SU-DHL-6 (cell line): ENCODE data around the gene ORC1.

Experiments used
- H2AFZ ChIP-seq: fragments of 200-600 bp; sonication (generic); 2 replicates; pipeline ENCODE4 v1.6.1; 2014; ENCODE audit warnings: low read depth, mild to moderate bottlenecking, moderate library complexity, mixed read lengths, antibody characterized with exemption, low read length; ENCODE audit not compliant: severe bottlenecking
- H3F3A ChIP-seq: fragments of 200-600 bp; shearing (Covaris generic); 2 replicates; pipeline ENCODE4 v1.6.0; 2016; ENCODE audit warnings: antibody characterized with exemption, mild to moderate bottlenecking; ENCODE audit not compliant: insufficient read depth
- H3K27ac ChIP-seq: fragments of 200-600 bp; sonication (generic); 2 replicates; pipeline ENCODE4 v1.5.1; 2016; ENCODE audit warnings: low read depth, mild to moderate bottlenecking, low read length, moderate library complexity, mixed read lengths
- H3K27me3 ChIP-seq: fragments of 200-600 bp; sonication (generic), shearing (Covaris generic); 2 replicates; pipeline ENCODE4 v1.6.0; 2014; ENCODE audit warnings: mild to moderate bottlenecking, low read length
- H3K36me3 ChIP-seq: fragments of 200-600 bp; sonication (generic); 2 replicates; pipeline ENCODE4 v1.6.1; 2014; ENCODE audit warnings: mild to moderate bottlenecking, low read length, mixed read lengths
- H3K4me2 ChIP-seq: fragments of 300-600, 200-600 bp; shearing (Covaris generic), sonication (generic); 2 replicates; pipeline ENCODE4 v1.6.0; 2014; ENCODE audit warnings: low read length, low read depth, mild to moderate bottlenecking; ENCODE audit not compliant: poor library complexity, severe bottlenecking
- H3K4me3 ChIP-seq: fragments of 200-600 bp; sonication (generic); 2 replicates; pipeline ENCODE4 v1.5.1; 2014; ENCODE audit warnings: antibody characterized with exemption, low read length, mild to moderate bottlenecking, mixed read lengths; ENCODE audit not compliant: insufficient read depth, poor library complexity, severe bottlenecking
- H3K79me2 ChIP-seq: fragments of 200-600 bp; sonication (generic); 2 replicates; pipeline ENCODE4 v1.6.1; 2014; ENCODE audit warnings: mild to moderate bottlenecking, low read length, moderate library complexity; ENCODE audit not compliant: insufficient read depth
- H3K9ac ChIP-seq: fragments of 200-600 bp; sonication (generic); 2 replicates; pipeline ENCODE4 v1.7.0; 2014; ENCODE audit warnings: mild to moderate bottlenecking, low read length
- H3K9me2 ChIP-seq: fragments of 200-600 bp; sonication (generic); replicated peaks from 2 replicates; pipeline ENCODE4 v1.6.1; 2014; ENCODE audit warnings: low read length; ENCODE audit not compliant: insufficient read depth
- H3K9me3 ChIP-seq: fragments of 200-600 bp; sonication (generic); 2 replicates; pipeline ENCODE4 v1.6.1; 2014; ENCODE audit warnings: low read length, mixed read lengths; ENCODE audit not compliant: insufficient read depth
- H4K20me1 ChIP-seq: fragments of 200-600 bp; sonication (generic); 2 replicates; pipeline ENCODE4 v1.6.1; 2014; ENCODE audit warnings: low read depth, mild to moderate bottlenecking, antibody characterized with exemption, low read length, moderate library complexity, mixed read lengths
- EZH2phosphoT487 ChIP-seq: fragments of 200-600 bp; sonication (generic), shearing (Covaris generic); conservative IDR thresholded peaks from 2 replicates; pipeline ENCODE4 v1.6.1; 2018; ENCODE audit warnings: mild to moderate bottlenecking, antibody characterized with exemption, low read length, moderate library complexity, mixed read lengths
- TF ChIP-seq, protein P1 (sequence below): fragments of 200-600 bp; sonication (generic); IDR thresholded peaks from one replicate; pipeline ENCODE4 v1.5.1; 2017; ENCODE audit warnings: antibody characterized with exemption, mild to moderate bottlenecking, low read length, moderate library complexity; ENCODE audit not compliant: insufficient read depth, poor library complexity, severe bottlenecking

ORC1 gene

DNA sequence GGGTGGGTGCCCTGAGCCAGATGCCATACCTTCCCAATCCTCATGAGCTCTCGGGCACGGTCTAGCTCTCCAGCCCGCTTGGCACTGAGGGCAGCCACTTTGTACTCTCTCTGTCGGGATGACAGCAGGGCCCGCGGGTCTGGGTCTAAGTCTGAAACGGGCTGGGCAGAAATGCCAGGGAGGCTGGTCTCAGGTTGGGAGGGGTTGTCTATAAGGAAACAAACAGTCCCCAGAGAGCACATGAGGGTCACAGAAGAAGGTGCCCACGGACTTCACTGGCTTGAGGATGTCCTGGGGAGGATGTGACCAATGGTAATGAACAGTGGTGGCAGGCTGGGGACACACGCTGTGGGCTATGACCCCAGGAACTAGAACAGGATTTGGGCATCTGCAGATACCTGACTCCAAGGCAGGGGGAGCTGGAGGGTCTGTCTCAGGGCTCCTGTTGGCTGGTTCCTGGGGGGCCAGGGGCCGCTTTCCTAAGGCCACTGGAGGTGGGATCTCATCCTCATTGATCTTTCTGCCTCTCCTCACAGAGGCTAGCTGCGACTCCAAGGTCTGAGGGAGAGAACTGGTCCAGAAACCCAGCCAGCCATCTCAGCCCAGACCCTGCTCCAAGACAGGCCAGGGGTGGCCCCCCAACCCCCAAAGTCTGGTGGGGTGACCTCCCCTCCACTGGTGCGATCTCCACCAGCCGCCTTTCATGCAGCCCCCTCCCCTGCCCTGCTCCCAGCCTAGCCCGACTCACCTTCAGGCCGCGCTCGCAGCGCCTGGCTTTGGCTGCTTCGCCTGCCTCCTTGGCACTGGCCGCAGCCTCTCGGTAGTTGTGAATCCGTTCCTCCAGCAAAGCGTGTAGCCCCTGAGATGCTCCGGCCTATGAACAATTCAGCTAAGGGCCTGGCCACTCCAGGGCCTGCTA, 44.3 kb downstream of the ORC1 start:
- no peak overlapping the region for H3K9ac ChIP-seq
- no peak overlapping the region for H3K27ac ChIP-seq
- H3K27me3 ChIP-seq = no peaks in the 10 kb centered on the region
- H2AFZ ChIP-seq = no peak overlapping the region
- H3K9me3 ChIP-seq = no peaks in the 10 kb centered on the region
- H3K79me2 ChIP-seq = peaks cover 10% of the 10 kb centered on the region
- no peak overlapping the region for H3K4me3 ChIP-seq
- TF ChIP-seq, protein P1, sequence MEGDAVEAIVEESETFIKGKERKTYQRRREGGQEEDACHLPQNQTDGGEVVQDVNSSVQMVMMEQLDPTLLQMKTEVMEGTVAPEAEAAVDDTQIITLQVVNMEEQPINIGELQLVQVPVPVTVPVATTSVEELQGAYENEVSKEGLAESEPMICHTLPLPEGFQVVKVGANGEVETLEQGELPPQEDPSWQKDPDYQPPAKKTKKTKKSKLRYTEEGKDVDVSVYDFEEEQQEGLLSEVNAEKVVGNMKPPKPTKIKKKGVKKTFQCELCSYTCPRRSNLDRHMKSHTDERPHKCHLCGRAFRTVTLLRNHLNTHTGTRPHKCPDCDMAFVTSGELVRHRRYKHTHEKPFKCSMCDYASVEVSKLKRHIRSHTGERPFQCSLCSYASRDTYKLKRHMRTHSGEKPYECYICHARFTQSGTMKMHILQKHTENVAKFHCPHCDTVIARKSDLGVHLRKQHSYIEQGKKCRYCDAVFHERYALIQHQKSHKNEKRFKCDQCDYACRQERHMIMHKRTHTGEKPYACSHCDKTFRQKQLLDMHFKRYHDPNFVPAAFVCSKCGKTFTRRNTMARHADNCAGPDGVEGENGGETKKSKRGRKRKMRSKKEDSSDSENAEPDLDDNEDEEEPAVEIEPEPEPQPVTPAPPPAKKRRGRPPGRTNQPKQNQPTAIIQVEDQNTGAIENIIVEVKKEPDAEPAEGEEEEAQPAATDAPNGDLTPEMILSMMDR = no peak
- TF ChIP-seq EZH2phosphoT487 = no peak
- no peaks in the 10 kb centered on the region for H3F3A ChIP-seq
- H3K9me2 ChIP-seq = no peaks in the 10 kb centered on the region
- no peaks in the 10 kb centered on the region for H3K36me3 ChIP-seq
- no peak overlapping the region for H3K4me2 ChIP-seq
- no peaks in the 10 kb centered on the region for H4K20me1 ChIP-seq

DNA sequence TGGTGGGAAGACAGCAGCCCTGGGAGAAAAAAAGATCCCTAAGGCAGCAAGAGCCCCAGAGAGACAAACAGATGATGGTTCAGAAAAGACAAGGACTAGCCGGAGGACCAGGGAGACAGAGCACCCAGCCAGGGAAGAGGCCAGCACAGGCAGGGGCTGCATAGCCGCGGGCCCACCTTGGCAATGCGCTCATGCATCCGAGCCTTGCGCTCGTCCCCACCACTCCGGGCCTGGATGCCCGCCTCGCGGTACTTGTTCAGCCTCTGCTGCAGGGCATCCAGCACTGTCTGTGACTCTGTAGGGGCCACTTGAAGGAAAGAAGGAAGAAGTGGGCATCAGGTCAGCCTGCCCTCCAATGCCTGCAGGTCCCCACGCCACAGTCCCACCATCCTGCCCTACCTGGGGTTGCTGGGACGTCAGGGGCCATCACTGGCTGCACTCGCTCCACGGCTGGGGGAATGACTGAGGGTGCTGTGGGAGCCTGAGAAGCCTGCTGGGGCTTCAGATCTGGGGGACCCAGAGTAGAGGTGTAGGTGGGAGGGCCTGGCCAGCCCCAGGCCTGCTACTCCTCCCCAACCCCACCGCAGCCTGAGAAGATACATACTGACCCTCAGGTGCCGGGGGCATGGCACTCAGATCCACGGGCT, 45.2 kb downstream of the ORC1 start:
- Histone ChIP-seq H2AFZ (no peak overlapping the region), H3K36me3 (no peaks in the 10 kb centered on the region), H3K27me3 (no peaks in the 10 kb centered on the region), H4K20me1 (no peaks in the 10 kb centered on the region), H3K79me2 (0 out of 2 replicates have a peak, but pooled peaks cover under 1% of the 10 kb centered on the region), H3F3A (no peaks in the 10 kb centered on the region), H3K27ac (no peak overlapping the region), H3K9me2 (no peaks in the 10 kb centered on the region), H3K4me2 (no peak overlapping the region), H3K4me3 (no peak overlapping the region), H3K9me3 (no peaks in the 10 kb centered on the region), H3K9ac (no peak overlapping the region)
- TF ChIP-seq, protein P1 = no peak
- TF ChIP-seq EZH2phosphoT487 = no peak

GRCh38 chr1:52357397-52357796, 46.8 kb downstream of the ORC1 start:
- no peaks in the 10 kb centered on the region for H3K79me2 ChIP-seq
- no peaks in the 10 kb centered on the region for H3K27me3 ChIP-seq
- H3K9me2 ChIP-seq = no peaks in the 10 kb centered on the region
- H4K20me1 ChIP-seq = no peaks in the 10 kb centered on the region
- H3K4me3 ChIP-seq = no peak overlapping the region
- H2AFZ ChIP-seq = no peak overlapping the region
- no peaks in the 10 kb centered on the region for H3F3A ChIP-seq
- H3K9me3 ChIP-seq = no peaks in the 10 kb centered on the region
- no peak overlapping the region for H3K9ac ChIP-seq
- no peak overlapping the region for H3K4me2 ChIP-seq
- H3K36me3 ChIP-seq = peaks cover 4% of the 10 kb centered on the region; the same call in 1 of the 2 replicates
- TF ChIP-seq EZH2phosphoT487 = no peak
- TF ChIP-seq, protein P1 = no peak
- no peak overlapping the region for H3K27ac ChIP-seq
